CD8-positive, alpha-beta memory T cell (primary cell): ENCODE results near the gene CASZ1. TPM values are rescaled to one million over a fixed set of nuclear protein-coding genes. Genes with fewer than 3 reads are reported as not detected.

Experiments
- CTCF ChIA-PET: fragments of 350-600 bp; sonication (Branson Sonifier 250); formaldehyde crosslinking; loops from one replicate; lab custom pipeline; 2021; ENCODE audit warnings: antibody characterized with exemption; lab: Charles Lee
- POLR2A ChIA-PET: fragments of 350-600 bp; sonication (Branson Sonifier 250); formaldehyde crosslinking; loops from one replicate; lab custom pipeline; 2021; ENCODE audit warnings: antibody characterized with exemption; lab: Charles Lee
- DNase-seq, 5 donors: peaks; one replicate each; pipeline versions ENCODE4 v3.0.0 to v3.0.0-alpha.2; 2020 to 2022; ENCODE audit warnings: mixed read lengths in 1 of 5
- H3K27ac ChIP-seq: one replicate; pipeline ENCODE4 v1.7.0; 2013; ENCODE audit warnings: low read depth, mild to moderate bottlenecking, low read length, moderate library complexity
- H3K27me3 ChIP-seq: 2 replicates; pipeline ENCODE4 v1.7.0; 2013; ENCODE audit warnings: low read length, mild to moderate bottlenecking; ENCODE audit not compliant: insufficient read depth, poor library complexity, severe bottlenecking
- H3K36me3 ChIP-seq: 2 replicates; pipeline ENCODE4 v1.7.0; 2013; ENCODE audit warnings: mild to moderate bottlenecking, low read length, moderate library complexity; ENCODE audit not compliant: insufficient read depth
- H3K4me1 ChIP-seq: 2 replicates; pipeline ENCODE4 v1.7.0; 2013; ENCODE audit warnings: mild to moderate bottlenecking, low read length, moderate library complexity; ENCODE audit not compliant: insufficient read depth
- H3K4me3 ChIP-seq: 2 replicates; pipeline ENCODE4 v1.7.0; 2013; ENCODE audit warnings: mild to moderate bottlenecking, low read length
- H3K9me3 ChIP-seq: 2 replicates; pipeline ENCODE4 v1.7.0; 2013; ENCODE audit warnings: mild to moderate bottlenecking, low read length
- H3K27ac Mint-ChIP-seq, 8 donors: one replicate each; pipeline ENCODE4 v1.8.0; 2020 to 2021; ENCODE audit warnings: mixed read lengths in 8 of 8, mild to moderate bottlenecking in 6 of 8, inconsistent platforms in 3 of 8, moderate library complexity in 3 of 8
- H3K27me3 Mint-ChIP-seq, 2 donors: one replicate each; pipeline ENCODE4 v1.8.0; 2020 to 2021; ENCODE audit warnings: mixed read lengths in 2 of 2, mild to moderate bottlenecking in 1 of 2, moderate library complexity in 1 of 2
- H3K36me3 Mint-ChIP-seq, 3 donors: one replicate each; pipeline ENCODE4 v1.8.0; 2020 to 2021; ENCODE audit warnings: mixed read lengths in 3 of 3, inconsistent platforms in 1 of 3, mild to moderate bottlenecking in 1 of 3
- H3K4me1 Mint-ChIP-seq, 3 donors: one replicate each; pipeline ENCODE4 v1.8.0; 2020 to 2021; ENCODE audit warnings: mixed read lengths in 3 of 3, inconsistent platforms in 1 of 3, mild to moderate bottlenecking in 1 of 3
- H3K4me3 Mint-ChIP-seq, 7 donors: one replicate each; pipeline ENCODE4 v1.8.0; 2020 to 2021; ENCODE audit warnings: mixed read lengths in 7 of 7, mild to moderate bottlenecking in 6 of 7, moderate library complexity in 4 of 7, inconsistent platforms in 2 of 7
- H3K9me3 Mint-ChIP-seq, 5 donors: one replicate each; pipeline ENCODE4 v1.8.0; 2020 to 2022; ENCODE audit warnings: mixed read lengths in 5 of 5, mild to moderate bottlenecking in 3 of 5, moderate library complexity in 2 of 5, inconsistent platforms in 1 of 5
- polyA plus RNA-seq: library from polyadenylated mRNA; unstranded; fragments of 300-500 nt; fragmentation: Illumina TruSeq; gene quantifications from one replicate; pipeline ENCODE4 v1.2.3, GENCODE V29; 2021
- total RNA-seq, 2 experiments: library from RNA; stranded (reverse); gene quantifications; one replicate each; pipeline ENCODE4 v1.2.3, GENCODE V29; 2021

CASZ1 gene
- total and polyA plus RNA-seq, 3 experiments from 2014 or later, result 2.2 to 10.5 (median 9.9) TPM

DNA sequence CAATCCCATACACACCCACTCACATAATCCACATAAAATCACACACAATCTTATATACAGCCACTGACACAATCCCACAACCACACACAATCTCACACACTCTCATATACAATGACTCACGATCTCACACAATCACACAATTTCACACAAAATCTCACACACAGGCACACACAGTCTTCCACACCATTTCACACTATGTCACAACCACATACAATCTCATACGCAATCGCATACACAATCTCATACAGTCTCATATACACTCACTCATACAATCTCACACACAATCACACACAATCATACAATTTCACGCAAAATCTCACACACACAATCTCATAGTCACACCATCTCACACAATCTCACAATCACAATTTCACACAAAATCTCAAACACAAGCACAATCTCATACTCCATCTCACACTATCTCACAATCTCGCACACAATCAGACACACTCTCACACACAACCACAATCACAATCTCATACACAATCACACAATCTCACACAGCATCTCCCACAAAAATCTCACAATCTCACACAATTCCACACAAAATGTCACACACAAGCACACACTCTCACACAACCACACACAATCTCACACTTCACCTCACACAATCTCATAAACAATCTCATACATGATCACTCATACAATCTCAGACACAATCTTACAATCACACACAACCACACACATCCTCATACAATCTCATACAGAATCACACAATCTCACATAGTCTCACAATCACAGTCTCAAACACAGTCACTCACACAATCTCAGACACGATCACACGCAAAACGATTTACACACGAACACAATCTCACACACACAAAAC is 18.5 kb downstream of the CASZ1 start:
- H3K27me3 ChIP-seq, result no peaks in the 10 kb centered on the region
- H3K36me3 ChIP-seq, result no peaks in the 10 kb centered on the region
- POLR2A ChIA-PET, result no interaction called here
- Mint-ChIP-seq H3K4me1 (no peaks in the 10 kb centered on the region), H3K9me3 (no peaks in the 10 kb centered on the region), H3K27ac (no peak overlapping the region), H3K4me3 (no peak overlapping the region), H3K36me3 (no peaks in the 10 kb centered on the region), H3K27me3 (peaks cover 4 to 7% of the 10 kb centered on the region in 2 donors)
- no peak for DNase-seq
- H3K4me3 ChIP-seq, result no peak overlapping the region
- H3K27ac ChIP-seq, result no peak overlapping the region
- H3K9me3 ChIP-seq, result no peaks in the 10 kb centered on the region
- no peaks in the 10 kb centered on the region for H3K4me1 ChIP-seq
- CTCF ChIA-PET, result no interaction called here

DNA sequence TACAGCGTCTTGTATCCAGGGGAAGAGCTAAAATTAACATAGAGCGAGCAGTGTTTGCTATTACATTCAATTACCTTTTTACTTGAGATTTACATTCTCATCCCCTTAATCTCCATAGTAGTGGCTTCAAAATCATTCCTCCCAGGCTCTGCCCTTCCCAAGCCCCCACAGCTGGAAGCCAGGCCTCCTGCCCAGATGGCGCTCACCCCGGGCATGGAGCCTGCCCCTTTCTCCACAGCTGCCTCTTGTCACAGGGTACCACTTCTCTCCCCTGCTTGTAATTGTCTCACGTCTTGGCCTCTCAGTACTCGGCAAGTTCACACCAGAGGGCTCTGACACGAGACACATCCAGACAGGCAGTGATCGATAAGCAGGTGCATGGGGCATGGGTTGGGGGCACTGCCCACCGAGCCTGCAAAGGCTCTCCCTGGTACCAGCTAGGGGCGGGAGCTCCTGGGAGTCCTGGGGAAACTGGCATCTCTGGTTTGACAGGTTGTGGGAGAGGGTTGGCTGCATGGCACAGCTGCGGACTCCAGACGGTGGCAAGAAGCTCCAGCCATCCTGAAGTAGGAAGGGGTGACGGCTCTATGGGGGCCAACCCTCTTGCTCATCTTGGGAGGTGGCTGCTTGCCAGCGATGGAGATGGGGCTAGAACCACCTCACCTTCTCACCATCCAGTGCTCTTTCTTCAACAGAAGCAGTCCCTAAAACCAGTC is 20.1 kb downstream of the CASZ1 start:
- no peaks in the 10 kb centered on the region for H3K27me3 ChIP-seq
- H3K36me3 ChIP-seq, result no peaks in the 10 kb centered on the region
- ChIA-PET CTCF (no interaction called here), POLR2A (no interaction called here)
- H3K27ac ChIP-seq, result no peak overlapping the region
- no peak overlapping the region for H3K27ac Mint-ChIP-seq
- no peak for DNase-seq
- H3K4me3 Mint-ChIP-seq, result no peak overlapping the region
- H3K4me1 ChIP-seq, result no peaks in the 10 kb centered on the region
- no peak overlapping the region for H3K4me3 ChIP-seq
- no peaks in the 10 kb centered on the region for H3K36me3 Mint-ChIP-seq
- H3K4me1 Mint-ChIP-seq, result no peaks in the 10 kb centered on the region
- H3K9me3 ChIP-seq, result no peaks in the 10 kb centered on the region
- peaks cover 3 to 7% of the 10 kb centered on the region in 2 donors for H3K27me3 Mint-ChIP-seq
- no peaks in the 10 kb centered on the region for H3K9me3 Mint-ChIP-seq

DNA sequence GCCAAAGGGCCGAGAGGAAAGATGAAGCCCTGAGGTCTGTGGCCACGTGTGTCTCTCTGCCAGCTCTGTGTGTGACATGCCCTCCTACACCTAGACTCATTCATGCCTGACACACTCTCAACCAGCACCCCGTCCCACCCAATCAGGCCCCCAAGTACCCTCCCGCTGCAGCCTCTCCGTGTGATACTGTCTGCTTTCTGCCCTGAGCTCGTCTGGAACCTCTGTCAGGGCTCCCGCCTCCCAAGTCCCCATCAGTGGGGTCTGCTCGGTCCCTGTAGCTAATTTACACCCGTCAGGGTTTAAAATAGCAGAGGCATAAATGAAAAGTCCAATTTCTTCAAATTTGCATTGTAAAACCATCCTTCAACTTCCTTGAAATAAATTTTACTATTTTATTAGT is 20.7 kb downstream of the CASZ1 start:
- H3K9me3 Mint-ChIP-seq, result no peaks in the 10 kb centered on the region
- CTCF ChIA-PET, result no interaction called here

DNA sequence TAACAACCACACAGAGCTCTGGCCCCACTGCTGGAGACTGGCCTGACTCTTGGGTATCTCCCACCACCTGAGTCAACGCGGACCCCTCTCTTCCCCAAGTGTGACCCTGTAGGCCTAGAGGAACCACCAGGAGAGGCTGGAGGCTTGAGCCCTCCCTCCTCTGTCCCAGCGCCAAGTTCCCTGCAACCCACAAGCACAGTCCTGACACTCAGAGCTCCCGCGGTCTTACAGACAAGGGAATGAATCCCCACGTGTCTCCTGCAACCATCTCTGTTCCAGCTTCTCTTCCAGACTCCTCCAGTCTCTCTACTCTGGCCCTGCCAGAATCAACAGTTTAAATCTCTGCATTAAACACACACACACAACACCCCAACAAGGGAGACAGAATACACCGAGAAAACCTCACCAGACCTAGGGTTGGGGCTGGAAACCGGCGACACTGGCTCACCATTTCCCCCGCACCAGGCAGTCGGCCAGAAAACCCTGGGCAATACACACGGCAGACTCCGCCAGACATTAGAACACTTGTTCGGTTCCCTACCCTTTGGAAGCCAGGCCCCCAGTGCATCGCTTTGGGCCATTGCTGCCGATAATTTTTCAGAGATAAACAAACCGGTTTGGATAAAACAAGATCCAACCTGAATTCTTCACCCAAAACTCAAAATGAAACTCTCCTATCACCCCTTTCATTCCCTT is 21.7 kb downstream of the CASZ1 start:
- Histone ChIP-seq H3K27ac (no peak overlapping the region), H3K4me1 (no peaks in the 10 kb centered on the region), H3K9me3 (no peaks in the 10 kb centered on the region), H3K27me3 (no peaks in the 10 kb centered on the region), H3K36me3 (no peaks in the 10 kb centered on the region), H3K4me3 (no peak overlapping the region)
- ChIA-PET CTCF (no interaction called here), POLR2A (no interaction called here)
- Mint-ChIP-seq H3K4me3 (no peak overlapping the region), H3K4me1 (no peaks in the 10 kb centered on the region), H3K27me3 (peaks cover 3 to 12% of the 10 kb centered on the region in 2 donors), H3K9me3 (no peaks in the 10 kb centered on the region), H3K36me3 (no peaks in the 10 kb centered on the region), H3K27ac (no peak overlapping the region)
- no peak for DNase-seq

More for the DNA sequence above, 20.7 kb downstream of the CASZ1 start:
- no peak for DNase-seq
- POLR2A ChIA-PET, result no interaction called here
- no peaks in the 10 kb centered on the region for H3K27me3 ChIP-seq
- no peaks in the 10 kb centered on the region for H3K9me3 ChIP-seq
- Mint-ChIP-seq H3K36me3 (no peaks in the 10 kb centered on the region), H3K27me3 (peaks cover 3 to 7% of the 10 kb centered on the region in 2 donors), H3K4me1 (no peaks in the 10 kb centered on the region), H3K4me3 (no peak overlapping the region), H3K27ac (no peak overlapping the region)
- H3K27ac ChIP-seq, result no peak overlapping the region
- H3K4me3 ChIP-seq, result no peak overlapping the region
- H3K4me1 ChIP-seq, result no peaks in the 10 kb centered on the region
- no peaks in the 10 kb centered on the region for H3K36me3 ChIP-seq

DNA sequence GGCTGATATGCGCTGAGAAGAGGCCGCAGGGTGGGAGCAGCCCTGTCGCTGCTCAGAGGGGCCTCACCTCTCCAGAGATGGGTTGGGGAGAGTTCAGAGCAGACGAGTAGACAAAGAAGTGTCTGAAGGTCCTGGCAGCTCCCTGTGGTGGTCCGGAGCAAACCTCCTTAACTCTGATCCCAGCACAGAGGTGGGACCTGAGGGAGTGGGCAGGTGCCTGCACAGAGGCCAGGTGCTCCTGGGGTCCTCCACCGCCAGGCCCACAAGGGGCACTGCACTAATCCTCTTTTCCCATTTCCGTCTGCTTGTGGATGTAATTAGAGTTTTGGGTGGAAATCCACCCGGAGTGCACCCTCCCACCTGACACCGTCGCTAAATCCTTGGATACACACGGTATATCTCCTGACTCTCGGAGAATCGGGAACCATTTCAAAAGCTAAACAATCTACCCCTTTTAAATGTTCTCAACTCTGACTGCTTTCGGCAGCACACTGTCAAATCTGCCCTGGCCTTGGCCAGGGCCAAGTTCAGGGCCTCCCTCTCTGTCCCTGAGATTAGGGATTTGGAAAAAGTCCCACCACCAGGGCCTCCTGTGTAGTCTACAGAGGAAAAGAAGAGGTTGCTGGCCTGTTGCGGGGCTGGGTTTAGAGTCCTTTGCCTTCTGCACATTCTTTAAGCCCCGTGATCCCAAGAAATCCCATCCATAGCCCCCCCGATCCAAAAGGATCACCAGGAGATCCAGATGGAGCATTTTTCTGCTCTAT is 22.4 kb downstream of the CASZ1 start:
- no peaks in the 10 kb centered on the region for H3K9me3 Mint-ChIP-seq
- H3K4me3 Mint-ChIP-seq, result no peak overlapping the region
- no peak overlapping the region for H3K27ac Mint-ChIP-seq
- H3K4me1 ChIP-seq, result no peaks in the 10 kb centered on the region
- no peak for DNase-seq
- ChIA-PET POLR2A (no interaction called here), CTCF (no interaction called here)
- H3K27me3 Mint-ChIP-seq, result peaks cover 3 to 9% of the 10 kb centered on the region in 2 donors
- H3K36me3 ChIP-seq, result no peaks in the 10 kb centered on the region
- H3K4me1 Mint-ChIP-seq, result no peaks in the 10 kb centered on the region
- H3K27me3 ChIP-seq, result no peaks in the 10 kb centered on the region
- H3K4me3 ChIP-seq, result no peak overlapping the region
- H3K36me3 Mint-ChIP-seq, result no peaks in the 10 kb centered on the region
- H3K27ac ChIP-seq, result no peak overlapping the region
- no peaks in the 10 kb centered on the region for H3K9me3 ChIP-seq

DNA sequence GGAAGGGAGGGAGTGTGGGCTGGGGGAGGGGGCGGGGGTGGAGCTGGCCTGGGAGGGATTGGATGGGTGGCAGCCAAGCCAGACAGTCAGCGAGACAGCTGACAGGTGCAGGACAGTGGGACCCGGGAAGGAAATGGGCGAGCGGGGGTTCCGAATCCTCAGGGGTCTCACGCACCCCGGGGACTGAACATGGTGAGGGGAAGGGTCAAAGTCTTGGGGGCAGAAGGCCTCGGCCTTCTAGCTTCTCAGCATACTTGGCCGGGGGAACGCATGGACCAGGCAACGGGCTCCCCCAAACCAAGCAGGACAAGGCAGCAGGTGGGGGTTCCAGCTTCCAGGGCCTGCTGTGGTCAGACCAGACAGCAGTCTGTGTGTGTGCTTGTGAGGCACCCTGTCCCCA is 23.1 kb downstream of the CASZ1 start:
- no peaks in the 10 kb centered on the region for H3K4me1 ChIP-seq
- no peaks in the 10 kb centered on the region for H3K4me1 Mint-ChIP-seq
- no peak overlapping the region for H3K27ac Mint-ChIP-seq
- no peak overlapping the region for H3K4me3 ChIP-seq
- ChIA-PET CTCF (no interaction called here), POLR2A (no interaction called here)
- H3K9me3 Mint-ChIP-seq, result no peaks in the 10 kb centered on the region
- no peaks in the 10 kb centered on the region for H3K9me3 ChIP-seq
- H3K27me3 ChIP-seq, result no peaks in the 10 kb centered on the region
- peaks cover 3 to 9% of the 10 kb centered on the region in 2 donors for H3K27me3 Mint-ChIP-seq
- no peak for DNase-seq
- no peak overlapping the region for H3K27ac ChIP-seq
- H3K4me3 Mint-ChIP-seq, result no peak overlapping the region
- H3K36me3 ChIP-seq, result no peaks in the 10 kb centered on the region
- H3K36me3 Mint-ChIP-seq, result no peaks in the 10 kb centered on the region

DNA sequence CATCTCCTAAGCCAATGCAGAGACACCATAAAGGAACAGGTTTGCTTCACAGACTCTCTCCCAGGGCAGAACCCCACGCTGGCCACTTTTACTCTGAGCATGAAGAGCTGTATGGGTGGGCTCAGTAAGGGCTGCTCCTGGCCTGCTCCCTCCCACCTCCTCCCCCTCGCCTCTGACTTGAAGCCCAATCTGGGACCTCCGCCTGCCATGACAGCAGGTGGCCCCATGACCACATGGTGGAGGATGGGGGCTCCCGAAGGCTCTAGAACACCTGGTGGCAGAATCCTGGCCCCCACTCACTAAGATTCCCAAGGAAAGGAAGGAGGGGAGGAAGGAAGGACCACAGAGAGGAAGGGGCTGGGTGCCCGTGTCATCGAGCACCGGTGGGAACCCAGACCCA is 23.7 kb downstream of the CASZ1 start:
- Mint-ChIP-seq H3K36me3 (no peaks in the 10 kb centered on the region), H3K9me3 (no peaks in the 10 kb centered on the region), H3K27me3 (peaks cover 3 to 9% of the 10 kb centered on the region in 2 donors), H3K27ac (no peak overlapping the region), H3K4me3 (no peak overlapping the region), H3K4me1 (no peaks in the 10 kb centered on the region)
- Histone ChIP-seq H3K4me3 (no peak overlapping the region), H3K4me1 (no peaks in the 10 kb centered on the region), H3K27me3 (no peaks in the 10 kb centered on the region), H3K9me3 (no peaks in the 10 kb centered on the region), H3K36me3 (no peaks in the 10 kb centered on the region), H3K27ac (no peak overlapping the region)
- POLR2A ChIA-PET, result no interaction called here
- CTCF ChIA-PET, result no interaction called here
- DNase-seq, result no peak
